Umbilical cord (tissue), 2 donors: ENCODE data around the gene ACACA. TPM values are rescaled to one million over a fixed set of nuclear protein-coding genes. Genes with fewer than 3 reads are reported as not detected.

Experiments
- DNase-seq: peaks from one replicate; pipeline ENCODE4 v3.0.0-alpha.2; 2015; ENCODE audit warnings: low spot score
- total RNA-seq: library from RNA; depleted of rRNA; stranded (reverse); fragments of >200 nt; gene quantifications from one replicate; pipeline ENCODE4 v1.2.3, GENCODE V29; 2014; ENCODE audit warnings: low replicate concordance; ENCODE audit not compliant: insufficient read depth

Gene ACACA
- total RNA-seq, 1 donor from 2014 or later = 16.1 TPM

GRCh38 chr17:37231887-37232286, 174.7 kb downstream of the ACACA start:
- DNase-seq = no peak

GRCh38 chr17:37230633-37231032, 176.0 kb downstream of the ACACA start:
- DNase-seq = no peak

- no peak for DNase-seq
These were observed 181.2 kb downstream of the ACACA start for GRCh38 chr17:37225465-37225864.

- no peak for DNase-seq
These were observed 184.8 kb downstream of the ACACA start for GRCh38 chr17:37221865-37222264.

- peak; percentile 18 for DNase-seq
These were observed 186.1 kb downstream of the ACACA start for GRCh38 chr17:37220607-37220953.

- DNase-seq = no peak
These were observed 186.6 kb downstream of the ACACA start for GRCh38 chr17:37219876-37220606.

GRCh38 chr17:37218849-37219248, 187.8 kb downstream of the ACACA start:
- no peak for DNase-seq

GRCh38 chr17:37214416-37214815, 192.2 kb downstream of the ACACA start:
- DNase-seq = peak; percentile 78

GRCh38 chr17:37213927-37214326, 192.7 kb downstream of the ACACA start:
- DNase-seq = no peak

GRCh38 chr17:37212179-37212578, 194.5 kb downstream of the ACACA start:
- no peak for DNase-seq

- no peak for DNase-seq
These were observed 195.5 kb downstream of the ACACA start for GRCh38 chr17:37211136-37211535.

GRCh38 chr17:37207103-37207502, 199.5 kb downstream of the ACACA start:
- no peak for DNase-seq

- no peak for DNase-seq
These were observed 200.3 kb downstream of the ACACA start for GRCh38 chr17:37206299-37206698.

GRCh38 chr17:37200497-37200896, 206.1 kb downstream of the ACACA start:
- no peak for DNase-seq

- DNase-seq = peak; percentile 14
These were observed 209.3 kb downstream of the ACACA start for GRCh38 chr17:37197336-37197735.

- no peak for DNase-seq
These were observed 212.4 kb downstream of the ACACA start for GRCh38 chr17:37194208-37194607.

GRCh38 chr17:37191219-37191618, 215.4 kb downstream of the ACACA start:
- no peak for DNase-seq

GRCh38 chr17:37190493-37190892, 216.1 kb downstream of the ACACA start:
- DNase-seq = no peak

- no peak for DNase-seq
These were observed 218.5 kb downstream of the ACACA start for GRCh38 chr17:37188157-37188556.

- DNase-seq = peak; percentile 88
These were observed 219.4 kb downstream of the ACACA start for GRCh38 chr17:37187262-37187661.

GRCh38 chr17:37182786-37183465, 223.7 kb downstream of the ACACA start:
- DNase-seq = peak; percentile 26

GRCh38 chr17:37180376-37180775, 226.3 kb downstream of the ACACA start:
- no peak for DNase-seq

- no peak for DNase-seq
These were observed 226.7 kb downstream of the ACACA start for GRCh38 chr17:37179893-37180292.
